GM12878 (cell line): ENCODE data around the gene CTXND2. TPM values are rescaled to one million over a fixed set of nuclear protein-coding genes. Genes with fewer than 3 reads are reported as not detected.
"Not testable (repeated sequence)": the region's sequence is repeated elsewhere in the genome, so short reads cannot be mapped to it uniquely, and the experiment has no call there.

Experiments
- ATAC-seq: fragments of 200-7000 bp; cut with Tn5 transposase; 3 replicates; pipeline ENCODE4 v1.9.1; 2020; ENCODE audit warnings: mild to moderate bottlenecking, moderate library complexity
- BruUV-seq: library from RNA; stranded (reverse); fragments of 400-500 nt; replicated peaks from 2 replicates; lab custom pipeline; 2021; lab: Mats Ljungman, UMichigan
- CTCF ChIA-PET: fragments of 300-600 bp; sonication (Branson Sonifier 250); formaldehyde crosslinking; extraction: SDS; loops from one replicate; lab custom pipeline; 2021; ENCODE audit warnings: inconsistent platforms; lab: Yijun Ruan, JAX
- POLR2A ChIA-PET: fragments of 350-600 bp; formaldehyde crosslinking; extraction: SDS; loops from one replicate; lab custom pipeline; 2021; ENCODE audit warnings: inconsistent platforms; lab: Charles Lee
- RAD21 ChIA-PET: fragments of 300-600 bp; sonication (Branson Sonifier 250); formaldehyde crosslinking; loops from one replicate; lab custom pipeline; 2023; ENCODE audit warnings: antibody characterized with exemption; ENCODE audit not compliant: unreplicated experiment; lab: Charles Lee
- SMC1A ChIA-PET: fragments of 300-600 bp; sonication (Branson Sonifier 250); formaldehyde crosslinking; loops from one replicate; lab custom pipeline; 2023; ENCODE audit not compliant: unreplicated experiment, uncharacterized antibody; lab: Charles Lee
- DNase-seq: peaks from one replicate; pipeline ENCODE4 v3.0.0-alpha.2; 2011; ENCODE audit warnings: low read depth, low spot score
- FAIRE-seq: peaks from 3 replicates; lab custom pipeline; 2011; peaks lifted over from hg19 to GRCh38; lab: Jason Lieb, UNC
- H2AFZ ChIP-seq: 2 replicates; pipeline ENCODE4 v1.6.0; 2011; ENCODE audit warnings: low read depth, low read length, control low read depth; ENCODE audit not compliant: control insufficient read depth
- H3K27ac ChIP-seq: 2 replicates; pipeline ENCODE4 v1.5.1; 2011; ENCODE audit warnings: control low read depth; ENCODE audit not compliant: control insufficient read depth, insufficient read depth
- H3K27me3 ChIP-seq, 2 experiments: replicated peaks in 1 of 2; 2 replicates each; pipeline versions ENCODE4 v1.6.0 to v1.6.1; 2011; ENCODE audit warnings: low read length in 1 of 2; ENCODE audit not compliant: control insufficient read depth in 2 of 2, insufficient read depth in 2 of 2
- H3K36me3 ChIP-seq, 2 experiments: 2 replicates each; pipeline ENCODE4 v1.5.1; 2011; ENCODE audit warnings: low read length in 1 of 2; ENCODE audit not compliant: control insufficient read depth in 2 of 2, insufficient read depth in 2 of 2
- H3K4me1 ChIP-seq: 2 replicates; pipeline ENCODE4 v1.6.1; 2011; ENCODE audit warnings: mild to moderate bottlenecking, low read length, moderate library complexity, mixed read lengths; ENCODE audit not compliant: control insufficient read depth, insufficient read depth
- H3K4me2 ChIP-seq: 2 replicates; pipeline ENCODE4 v1.6.0; 2011; ENCODE audit warnings: control low read depth; ENCODE audit not compliant: control insufficient read depth, insufficient read depth
- H3K4me3 ChIP-seq: fragments of 200-600 bp; sonication (generic); 2 replicates; pipeline ENCODE4 v1.5.1; 2016
- H3K79me2 ChIP-seq: 2 replicates; pipeline ENCODE4 v1.6.0; 2011; ENCODE audit warnings: low read length; ENCODE audit not compliant: control insufficient read depth, insufficient read depth
- H3K9ac ChIP-seq: 2 replicates; pipeline ENCODE4 v1.8.0; 2011; ENCODE audit warnings: low read length, control low read depth, mixed read lengths; ENCODE audit not compliant: control insufficient read depth, insufficient read depth
- H3K9me3 ChIP-seq: replicated peaks from 3 replicates; pipeline ENCODE4 v1.5.1; 2011; ENCODE audit warnings: mild to moderate bottlenecking, low read length; ENCODE audit not compliant: control insufficient read depth, insufficient read depth
- H4K20me1 ChIP-seq: 2 replicates; pipeline ENCODE4 v1.6.0; 2011; ENCODE audit not compliant: control insufficient read depth, insufficient read depth
- JUNB ChIP-seq: IDR thresholded peaks from 2 replicates; pipeline ENCODE4 v1.6.1; 2016; ENCODE audit warnings: antibody characterized with exemption, mild to moderate bottlenecking
- MEF2B ChIP-seq: fragments of 450-650 bp; IDR thresholded peaks from 2 replicates; pipeline ENCODE4 v1.6.1; 2018; ENCODE audit warnings: mild to moderate bottlenecking, moderate library complexity; ENCODE audit not compliant: partially characterized antibody, poor library complexity, severe bottlenecking
- MTA2 ChIP-seq: fragments of 450-650 bp; IDR thresholded peaks from 2 replicates; pipeline ENCODE4 v1.6.1; 2016; ENCODE audit warnings: low read depth, mild to moderate bottlenecking, moderate library complexity
- NBN ChIP-seq: fragments of 450-650 bp; IDR thresholded peaks from 2 replicates; pipeline ENCODE4 v1.6.1; 2016
- PAX5 ChIP-seq: IDR thresholded peaks from 2 replicates; pipeline ENCODE4 v1.6.1; 2011; ENCODE audit warnings: low read depth, low read length, borderline replicate concordance
- RFX5 ChIP-seq: IDR thresholded peaks from 2 replicates; pipeline ENCODE4 v1.6.1; 2011; ENCODE audit warnings: low read depth, low read length, improper control_type of control experiment
- RUNX3 ChIP-seq: IDR thresholded peaks from 2 replicates; pipeline ENCODE4 v1.6.1; 2012; ENCODE audit warnings: low read length, inconsistent platforms
- TCF7 ChIP-seq: IDR thresholded peaks from 2 replicates; pipeline ENCODE4 v1.6.1; 2014; ENCODE audit warnings: antibody characterized with exemption, borderline replicate concordance
- WGBS: methylation state at CpG from one replicate; pipeline ENCODE4 v1.1.6; 2016; ENCODE audit warnings: low lambda C conversion rate; ENCODE audit not compliant: insufficient replicate concordance, insufficient coverage; ENCODE audit errors: missing lambda C conversion rate; 5-methylcytosine and 5-hydroxymethylcytosine counted together
- in situ Hi-C: fragments of 300-500 bp; cut with MboI; formaldehyde crosslinking; loops from 9 replicates; pipeline ENCODE4 v1.14.3; 2018; ENCODE audit warnings: mixed read lengths
- intact Hi-C: fragments of 100-400 bp; cut with micrococcal nuclease; formaldehyde crosslinking; loops from one replicate; pipeline ENCODE4 v1.14.2; 2022; ENCODE audit not compliant: unreplicated experiment
- polyA plus RNA-seq, 11 experiments: library from polyadenylated mRNA; depleted of rRNA in 4 of 11; unstranded in 6 of 11; stranded (reverse) in 5 of 11; fragments of >200 nt; fragmentation: Nextera tagmentation in 4 of 11; fragmentation: Illumina TruSeq in 1 of 11; extraction: Ambion mirVana in 4 of 11; extraction: Trizol in 1 of 11; gene quantifications; 1 replicate in 1 of 11; 2 replicates in 10 of 11; pipeline versions ENCODE4 v1.2.1 to v1.2.3, GENCODE V29; 2011 to 2016; ENCODE audit warnings: inconsistent platforms in 2 of 11, missing spikeins in 2 of 11, low read depth in 1 of 11
- total RNA-seq, 4 experiments: library from RNA; depleted of rRNA in 3 of 4; stranded (reverse); fragments of >200 nt in 3 of 4; fragmentation: Illumina TruSeq in 1 of 4; extraction: Trizol in 1 of 4; gene quantifications; 2 replicates each; pipeline versions ENCODE4 v1.2.1 to v1.2.3, GENCODE V29; 2013 to 2021

CTXND2 gene
- total and polyA plus RNA-seq, 10 of the 15 experiments (the other 5 are each of a cell fraction or from before 2014, with no cell fraction given): not detected

DNA sequence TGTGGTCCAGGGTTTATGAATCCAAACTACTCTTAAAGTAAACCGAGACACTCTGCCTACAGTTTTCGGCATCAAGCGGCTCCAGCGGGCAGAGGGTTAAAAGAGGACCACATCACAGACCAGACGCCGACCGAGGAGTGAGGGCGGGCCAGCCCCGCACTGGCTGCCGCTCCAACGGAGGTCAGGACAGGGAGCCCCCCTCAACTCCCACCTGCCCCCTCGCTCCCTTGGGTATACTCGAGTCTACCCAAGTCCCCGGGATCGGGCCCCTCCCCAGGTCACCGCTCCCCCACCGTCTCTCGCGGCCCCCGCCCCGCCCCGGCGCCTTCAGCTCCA, 10.8 kb upstream of the CTXND2 start:
- SMC1A ChIA-PET: interaction anchor here (1.0 kb wide), 2 partner anchors 19 to 47 kb away, joined by 3 to 4 read pairs; no protein-coding TSS in a partner anchor
- in situ Hi-C loops: no loop called here
- 0% methylated on average over 10 of the region's 23 CpGs for WGBS
- CTCF ChIA-PET: interaction anchor here (0.5 to 1.0 kb wide), 3 partner anchors 14 to 535 kb away, joined by 3 to 5 read pairs (median 3); no protein-coding TSS in a partner anchor
- RAD21 ChIA-PET: no interaction called here
- ATAC-seq (peak; percentile 72), DNase-seq (no peak), FAIRE-seq (no peak)
- Histone ChIP-seq H3K79me2 (peaks cover 28% of the 10 kb centered on the region), H4K20me1 (no peaks in the 10 kb centered on the region), H3K27ac (peak overlapping the region; percentile 54), H3K9ac (peak overlapping the region; percentile 68), H3K9me3 (no peaks in the 10 kb centered on the region), H3K27me3 (no peaks in the 10 kb centered on the region), H3K36me3 (no peaks in the 10 kb centered on the region), H3K4me1 (peaks cover 4% of the 10 kb centered on the region; the same call in 1 of the 2 replicates), H2AFZ (peak overlapping the region; percentile 59), H3K4me2 (0 out of 2 replicates have a peak overlapping the region, but pooled peaks have one; percentile 82), H3K4me3 (peak overlapping the region; percentile 79)
- intact Hi-C loops: loop anchor here (5.0 to 10.0 kb wide), 3 partner anchors 34 to 111 kb away; partner anchors contain the start of gene CTSS
- TF ChIP-seq PAX5 (0 out of 2 replicates have a peak, but pooled peaks have one; percentile 14), MTA2 (peak; percentile 33; the same call in 1 of the 2 replicates), JUNB (no peak), RUNX3 (peak; percentile 41), MEF2B (peak; percentile 66), RFX5 (no peak), TCF7 (peak; percentile 92), NBN (0 out of 2 replicates have a peak, but pooled peaks have one; percentile 7)
- POLR2A ChIA-PET: interaction anchor here (0.6 to 1.0 kb wide), 3 partner anchors 9 to 303 kb away, joined by 3 read pairs; no protein-coding TSS in a partner anchor
- BruUV-seq: no TSS peak

DNA sequence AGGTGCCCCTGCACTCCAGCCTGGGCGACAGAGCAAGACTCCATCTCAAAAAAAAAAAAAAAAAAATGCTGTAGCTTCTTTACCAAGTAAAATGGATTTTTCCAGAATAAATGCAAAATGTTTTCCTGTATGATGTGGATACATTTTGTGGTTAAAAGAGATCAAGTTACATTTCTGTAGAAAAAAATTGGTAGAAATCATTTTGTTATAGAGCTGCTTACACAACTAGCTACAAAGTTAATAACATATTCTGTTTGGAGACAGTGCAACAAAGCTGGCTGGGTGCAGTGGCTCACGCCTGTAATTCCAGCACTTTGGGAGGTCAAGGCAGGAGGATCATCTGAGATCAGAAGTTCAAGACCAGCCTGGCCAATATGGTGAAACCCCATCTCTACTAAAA, 8.0 kb upstream of the CTXND2 start:
- ChIA-PET SMC1A (interaction anchor here (1.1 to 1.3 kb wide), 2 partner anchors 18 to 43 kb away, joined by 3 read pairs; no protein-coding TSS in a partner anchor), CTCF (interaction anchor here (0.6 to 2.7 kb wide), 3 partner anchors 11 to 43 kb away, joined by 3 to 9 read pairs (median 4); no protein-coding TSS in a partner anchor), RAD21 (interaction anchor here (0.7 kb wide), 2 partner anchors 113 to 138 kb away, joined by 3 to 4 read pairs; partner anchors contain the start of gene CTSS), POLR2A (interaction anchor here (0.7 to 0.9 kb wide), 2 partner anchors 41 to 231 kb away, joined by 3 to 6 read pairs; no protein-coding TSS in a partner anchor)
- FAIRE-seq, H3K27ac ChIP-seq, H3K36me3 ChIP-seq, H3K4me1 ChIP-seq, H4K20me1 ChIP-seq, H3K9me3 ChIP-seq, DNase-seq, H3K9ac ChIP-seq, H2AFZ ChIP-seq, H3K4me2 ChIP-seq, H3K4me3 ChIP-seq, H3K27me3 ChIP-seq, in situ Hi-C loops, BruUV-seq, ATAC-seq: not testable (repeated sequence)
- peaks cover 21% of the 10 kb centered on the region for H3K79me2 ChIP-seq
- 42% methylated on average over 1 of the region's 2 CpGs for WGBS
- intact Hi-C loops: loop anchor here (5.0 to 10.0 kb wide), 3 partner anchors 37 to 114 kb away; partner anchors contain the start of gene CTSS
